HG03108 (cell line): ENCODE measurements around the gene TIMP1.
A peak's percentile ranks its signal among the peaks of the same experiment; 100 is the strongest.
"Not testable (repeated sequence)": the region's sequence is repeated elsewhere in the genome, so short reads cannot be mapped to it uniquely, and the experiment has no call there.

Experiments used
- ATAC-seq: cut with Tn5 transposase; IDR thresholded peaks from one replicate; pipeline ENCODE4 v1.9.1; 2021; ENCODE audit warnings: moderate library complexity; ENCODE audit not compliant: unreplicated experiment

Gene TIMP1

DNA sequence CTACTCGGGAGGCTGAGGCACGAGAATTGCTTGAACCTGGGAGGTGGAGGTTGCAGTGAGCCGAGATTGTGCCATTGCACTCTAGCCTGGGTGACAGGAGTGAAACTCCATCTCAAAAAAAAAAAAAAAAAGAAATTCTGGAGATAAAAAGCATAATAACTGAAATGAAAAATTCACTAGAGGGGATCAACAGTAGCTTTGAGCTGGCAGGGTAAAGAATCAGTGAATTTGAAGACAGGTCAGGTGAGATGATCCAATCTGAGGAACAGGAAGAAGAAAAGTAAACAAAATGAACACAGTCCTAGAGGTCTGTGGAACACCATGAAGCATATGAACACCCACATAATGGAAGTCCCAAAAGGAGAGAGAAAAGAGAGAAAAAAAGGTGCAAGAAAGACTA lies 15.0 kb downstream of the TIMP1 start:
- no peak for ATAC-seq

DNA sequence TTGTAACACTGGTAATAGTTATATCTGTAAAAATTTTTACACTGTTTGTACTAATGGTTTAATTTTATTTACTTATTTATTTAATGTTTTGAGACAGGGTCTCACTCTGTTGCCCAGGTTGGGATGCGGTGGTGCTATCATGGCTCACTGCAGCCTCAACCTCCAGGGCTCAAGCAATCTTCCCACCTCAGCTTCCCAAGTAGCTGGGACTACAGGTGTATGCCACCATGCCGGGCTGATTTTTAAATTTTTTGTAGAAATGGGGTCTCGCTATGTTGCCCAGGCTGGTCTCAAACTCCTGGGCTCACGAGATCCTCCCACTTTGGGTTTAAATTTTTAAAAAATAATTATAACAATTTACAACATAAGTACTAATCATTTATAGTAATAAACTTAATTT lies 20.9 kb downstream of the TIMP1 start:
- not testable (repeated sequence) for ATAC-seq

DNA sequence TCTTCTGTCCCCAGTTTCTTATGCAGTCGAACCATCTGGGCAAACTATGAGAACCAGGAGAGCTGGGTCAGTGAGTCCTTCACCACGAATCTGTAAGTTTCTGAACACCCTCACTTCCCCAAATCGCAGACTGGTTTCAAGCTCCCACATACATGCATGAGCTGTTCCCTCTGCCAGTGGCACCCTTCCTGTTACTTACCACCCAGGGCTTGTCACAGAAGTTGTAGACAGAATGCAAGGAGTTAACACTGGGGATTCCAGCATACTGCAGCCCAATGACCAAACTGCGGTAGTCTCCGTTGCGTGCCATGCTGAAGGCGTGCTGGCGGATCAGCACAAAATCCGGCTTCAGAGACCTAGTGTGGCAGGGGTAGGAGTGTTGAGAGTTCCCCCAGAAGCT lies 22.8 kb downstream of the TIMP1 start:
- ATAC-seq, result no peak

DNA sequence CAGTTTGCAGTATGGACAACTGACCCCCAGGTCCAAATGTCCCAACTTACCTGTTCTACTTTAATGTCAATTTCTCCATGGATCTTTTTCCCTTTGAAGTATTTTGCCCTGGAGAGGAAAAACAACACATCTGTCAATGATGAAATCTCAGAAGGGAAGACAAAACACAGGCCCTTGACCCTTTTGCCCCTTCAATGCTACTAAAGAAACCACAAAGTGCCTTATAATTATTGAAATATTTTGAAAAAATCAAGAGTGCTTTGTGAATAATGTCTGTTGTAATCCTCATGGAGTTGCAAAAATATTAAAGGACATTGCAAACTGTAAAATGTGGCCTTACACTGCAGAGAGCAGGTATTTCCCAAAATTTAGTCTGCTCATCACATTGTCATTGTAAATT lies 24.9 kb downstream of the TIMP1 start:
- no peak for ATAC-seq

DNA sequence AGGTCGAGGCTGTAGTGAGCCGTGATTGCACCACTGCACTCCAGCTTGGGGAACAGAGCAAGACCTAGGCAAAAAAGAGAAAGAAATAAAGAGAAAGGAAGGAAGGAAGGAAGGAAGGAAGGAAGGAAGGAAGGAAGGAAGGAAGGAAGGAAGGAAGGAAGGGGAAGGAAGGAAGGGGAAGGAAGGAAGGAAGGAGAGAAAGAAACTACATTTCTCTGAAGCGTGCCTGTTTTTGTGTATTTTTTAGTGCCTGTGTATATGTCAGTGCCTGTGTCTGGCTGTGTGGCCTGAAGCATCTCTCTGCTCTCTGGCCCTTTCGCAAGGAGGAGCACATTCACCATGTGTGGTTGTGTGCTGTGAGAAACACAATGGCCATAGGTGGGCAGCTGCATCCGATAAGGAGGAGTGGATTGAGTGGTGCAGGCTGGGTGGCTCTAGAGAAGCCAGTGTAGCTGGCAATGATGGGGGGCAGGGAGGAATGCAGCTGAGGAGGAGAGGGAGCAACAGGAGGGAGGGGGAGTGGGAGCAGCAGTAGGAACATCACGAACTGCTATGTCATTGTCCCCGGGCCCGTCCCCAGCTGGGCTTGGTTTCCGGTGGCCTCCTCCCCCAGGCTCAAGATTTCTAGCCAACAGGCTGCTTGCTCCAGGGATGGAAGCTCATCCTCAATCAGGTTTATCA lies 26.0 kb downstream of the TIMP1 start:
- no peak for ATAC-seq

DNA sequence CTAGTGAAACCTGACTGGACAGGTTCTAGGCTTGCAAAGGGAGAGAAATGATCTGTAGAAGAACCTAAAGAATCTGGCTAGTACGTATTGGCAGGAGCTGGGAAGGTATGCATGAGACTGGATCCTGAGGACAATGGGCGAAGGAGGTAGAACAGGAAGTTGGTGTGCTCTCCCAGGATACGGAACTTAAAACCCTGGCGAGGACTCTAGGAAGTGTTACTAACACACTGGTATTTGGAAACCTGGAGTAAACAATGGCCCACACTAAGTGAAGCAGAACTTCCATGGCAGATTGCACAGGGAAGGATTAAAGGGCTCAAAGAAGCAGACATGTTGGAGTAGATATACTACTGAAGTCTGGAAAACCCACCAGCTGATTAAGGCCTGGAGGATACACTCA lies 28.3 kb downstream of the TIMP1 start:
- no peak for ATAC-seq

DNA sequence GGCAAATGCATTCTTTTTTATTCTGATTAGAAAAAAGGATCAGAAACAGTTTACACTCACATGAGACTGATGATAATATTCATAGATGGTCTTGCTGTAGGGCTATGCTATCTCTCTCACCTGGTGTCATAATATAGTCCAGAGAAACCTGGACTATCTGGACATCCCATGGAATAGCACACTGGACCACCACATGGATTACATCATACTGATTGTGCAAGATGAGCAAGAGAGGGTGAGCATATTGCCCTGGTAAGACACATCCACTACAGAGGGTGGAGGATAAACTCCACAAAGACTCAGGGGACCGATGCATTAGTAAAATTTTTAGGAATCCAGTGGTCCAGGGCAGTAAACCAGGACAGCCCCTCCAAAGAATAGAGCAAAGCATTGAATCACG lies 29.3 kb downstream of the TIMP1 start:
- ATAC-seq, result no peak

DNA sequence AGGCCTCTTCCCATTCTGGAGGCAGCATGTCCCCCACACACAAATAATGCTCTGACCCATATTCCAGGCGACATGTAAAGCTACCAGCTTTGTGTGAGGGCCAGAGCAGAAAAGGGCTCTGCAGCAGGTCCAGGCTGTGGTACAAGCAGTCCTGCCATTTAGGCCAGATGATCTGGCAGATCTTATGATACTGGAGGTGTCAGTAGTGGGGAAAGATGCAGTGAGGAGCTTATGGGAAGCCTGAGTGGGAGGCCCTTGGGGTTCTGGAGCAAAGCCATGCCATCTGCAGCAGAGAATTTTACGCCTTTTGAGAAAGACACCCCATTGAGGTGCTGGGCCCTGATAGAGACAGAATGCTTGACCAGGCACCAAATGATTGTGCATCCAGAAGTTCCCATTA lies 29.7 kb downstream of the TIMP1 start:
- ATAC-seq, result no peak

DNA sequence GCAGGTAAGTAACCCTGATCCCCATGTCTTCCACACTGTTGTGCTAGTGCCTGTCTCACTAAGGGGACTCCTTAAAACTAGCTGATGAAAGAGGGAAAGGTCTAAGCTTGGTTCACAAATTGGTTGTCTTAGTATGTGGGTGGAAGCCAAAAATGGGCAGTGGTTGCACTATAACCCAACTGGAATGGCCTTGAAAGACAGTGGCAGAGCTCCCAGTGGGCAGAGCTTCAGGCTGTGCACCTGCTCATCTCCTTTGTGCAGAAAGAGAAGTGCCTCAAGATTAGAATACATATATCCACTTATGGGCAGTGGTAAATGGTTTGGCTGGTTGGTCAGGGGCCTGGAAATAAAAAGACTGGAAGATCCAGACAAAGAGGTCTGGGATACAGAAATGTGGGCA lies 30.2 kb downstream of the TIMP1 start:
- ATAC-seq, result no peak

DNA sequence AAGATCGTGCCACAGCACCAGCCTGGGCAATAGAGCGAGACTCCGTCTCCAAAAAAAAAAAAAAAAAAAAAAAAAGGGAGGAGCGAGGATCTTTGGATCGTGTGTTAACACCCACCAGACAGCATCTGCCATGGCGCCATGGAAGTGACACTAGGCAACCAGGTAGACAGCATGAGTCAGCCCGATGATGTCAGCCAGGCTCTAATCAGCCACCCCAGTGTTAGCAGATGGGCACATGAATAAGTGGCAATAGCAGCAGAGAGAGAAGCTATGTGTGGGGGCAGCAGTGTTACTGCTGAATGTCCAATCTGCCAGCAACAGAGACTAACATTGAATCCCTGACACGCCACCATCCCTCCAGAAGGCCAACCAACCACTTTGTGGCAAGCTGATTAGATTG lies 30.8 kb downstream of the TIMP1 start:
- ATAC-seq, result no peak

DNA sequence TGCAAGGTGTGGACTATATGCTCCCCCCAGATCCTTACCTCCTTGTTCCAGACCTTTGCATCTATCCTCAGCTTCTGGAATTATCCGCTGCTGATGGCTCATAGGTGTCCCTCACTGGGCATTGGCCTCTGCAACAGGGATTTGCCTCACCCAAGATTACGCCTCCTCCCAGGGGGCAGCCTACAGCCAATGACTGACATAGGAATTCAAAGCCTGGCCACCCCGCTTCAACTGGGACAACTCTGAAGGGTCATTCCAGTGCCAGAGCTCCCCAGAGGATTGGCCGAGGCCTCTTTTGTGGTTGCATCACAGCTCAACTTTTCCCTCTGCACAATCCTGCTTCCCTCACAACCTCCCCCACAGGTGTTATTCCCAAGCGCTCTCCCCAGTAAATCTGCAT lies 32.4 kb downstream of the TIMP1 start:
- no peak for ATAC-seq

DNA sequence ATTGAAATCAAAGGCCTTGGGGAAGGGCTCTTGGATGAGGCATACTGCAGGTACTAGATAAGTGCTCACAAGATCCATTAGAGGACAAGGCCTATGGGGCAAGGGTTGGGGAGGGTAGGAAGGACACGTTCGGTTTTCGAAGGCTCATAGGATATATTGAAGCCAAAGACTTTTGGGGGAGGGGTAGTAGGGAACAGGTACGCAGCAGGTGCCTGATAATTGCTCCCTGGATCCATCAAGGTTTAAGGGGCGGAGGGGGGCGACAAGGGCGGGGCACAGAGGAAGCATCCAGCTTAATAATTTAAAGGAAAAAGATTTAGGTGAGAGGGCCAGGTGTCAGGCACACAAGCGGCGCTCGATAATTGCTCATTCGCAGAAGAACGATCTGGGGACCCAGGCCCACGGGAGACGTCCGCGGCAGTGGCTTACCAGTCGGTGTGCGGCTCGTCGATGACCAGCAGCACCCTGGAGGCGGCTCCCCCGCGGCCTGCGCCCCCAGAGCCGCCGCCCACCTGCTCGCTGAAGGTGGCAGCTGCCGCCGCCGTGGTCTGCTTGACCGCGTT lies 36.8 kb downstream of the TIMP1 start:
- no peak for ATAC-seq

DNA sequence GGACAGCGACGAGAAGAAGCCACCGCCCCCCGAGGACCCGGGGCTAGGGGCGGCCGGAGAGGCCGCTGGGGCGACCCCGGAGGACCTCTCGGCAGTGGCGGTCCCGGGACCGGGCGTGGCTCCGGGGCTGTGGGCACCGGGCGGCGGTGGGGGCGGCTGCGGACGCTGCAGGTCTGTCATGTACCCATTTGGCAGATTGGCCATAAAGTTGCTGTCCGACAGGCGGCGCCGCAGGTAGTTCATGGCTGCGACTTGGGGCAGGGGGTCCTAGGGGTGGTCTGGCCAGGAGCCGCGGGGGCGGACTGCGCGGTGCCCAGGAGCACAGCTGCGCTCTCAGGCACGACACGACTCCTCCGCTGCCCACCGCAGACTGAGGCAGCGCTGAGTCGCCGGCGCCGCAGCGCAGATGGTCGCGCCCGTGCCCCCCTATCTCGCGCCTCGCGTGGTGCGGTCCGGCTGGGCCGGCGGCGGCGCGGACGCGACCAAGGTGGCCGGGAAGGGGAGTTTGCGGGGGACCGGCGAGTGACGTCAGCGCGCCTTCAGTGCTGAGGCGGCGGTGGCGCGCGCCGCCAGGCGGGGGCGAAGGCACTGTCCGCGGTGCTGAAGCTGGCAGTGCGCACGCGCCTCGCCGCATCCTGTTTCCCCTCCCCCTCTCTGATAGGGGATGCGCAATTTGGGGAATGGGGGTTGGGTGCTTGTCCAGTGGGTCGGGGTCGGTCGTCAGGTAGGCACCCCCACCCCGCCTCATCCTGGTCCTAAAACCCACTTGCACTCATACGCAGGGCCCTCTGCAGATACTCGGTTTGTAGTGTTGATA lies 37.5 kb downstream of the TIMP1 start, which contains the start of gene SYN1:
Gene SYN1 (minus strand): TSS at position 372 of the 817 bp plus-strand sequence. CDS start 129 bp downstream, at position 243.
- ATAC-seq, result peak; percentile 60

DNA sequence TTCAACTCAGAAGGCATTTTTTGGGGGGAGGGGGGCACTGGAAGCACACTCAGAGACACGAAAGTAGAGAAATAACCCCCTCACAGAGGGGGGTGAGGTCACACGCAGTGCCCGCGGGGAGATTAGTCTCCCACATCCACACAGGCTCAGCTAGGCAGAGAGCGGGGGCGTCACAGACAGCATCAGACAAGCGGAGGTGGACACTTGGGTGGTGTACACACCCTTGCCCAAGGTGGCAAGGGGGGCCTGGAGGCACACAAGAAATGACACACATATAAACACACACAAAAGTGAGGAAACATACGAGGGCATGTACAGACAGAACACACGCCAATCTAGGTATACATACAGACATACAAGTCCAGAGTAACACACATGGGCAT lies 38.1 kb downstream of the TIMP1 start:
- ATAC-seq, result no peak

DNA sequence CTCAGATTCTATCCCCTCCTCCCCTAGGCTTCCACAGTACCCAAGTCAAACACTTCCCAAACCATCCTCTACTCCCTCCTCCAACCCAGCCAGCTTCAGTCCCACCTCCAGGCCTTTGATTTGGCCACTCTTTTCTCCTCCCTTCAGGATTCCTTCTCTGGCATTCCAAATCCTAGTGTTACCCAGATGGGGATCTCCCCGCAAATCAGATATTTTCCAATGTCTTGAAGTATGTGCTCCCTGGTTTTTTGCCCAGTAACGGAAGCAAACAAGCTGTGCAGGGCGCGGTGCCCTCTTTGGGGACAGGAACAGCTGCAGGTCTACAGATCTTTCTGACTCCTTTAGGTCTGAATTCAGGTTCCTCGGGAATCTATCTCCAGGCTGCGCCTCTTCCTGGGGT lies 39.6 kb downstream of the TIMP1 start:
- ATAC-seq, result no peak

DNA sequence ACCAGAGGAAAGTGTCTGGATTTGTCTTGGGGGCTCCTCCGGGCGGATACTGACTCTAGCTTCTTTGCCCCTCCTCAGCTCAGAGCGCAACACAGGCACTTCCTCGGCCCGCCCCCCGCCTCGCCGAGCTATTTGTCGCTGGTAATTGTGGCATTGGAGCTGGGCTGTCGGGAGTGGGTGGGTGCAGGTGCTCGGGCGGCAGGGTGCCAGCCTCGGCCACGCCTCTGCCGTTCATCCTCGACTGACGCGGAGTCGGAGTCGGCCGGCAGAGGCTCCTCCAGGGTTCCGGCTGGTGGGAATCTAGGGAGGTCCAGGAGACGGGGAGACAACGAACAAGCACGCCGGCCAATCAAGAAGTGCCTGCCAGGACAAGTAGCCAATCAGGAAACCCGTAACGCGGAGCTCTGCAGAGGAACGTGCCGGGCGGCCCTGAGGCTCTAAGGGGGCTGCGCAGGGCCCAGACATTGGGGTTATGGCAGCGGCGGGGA lies 41.3 kb downstream of the TIMP1 start:
- ATAC-seq, result no peak

DNA sequence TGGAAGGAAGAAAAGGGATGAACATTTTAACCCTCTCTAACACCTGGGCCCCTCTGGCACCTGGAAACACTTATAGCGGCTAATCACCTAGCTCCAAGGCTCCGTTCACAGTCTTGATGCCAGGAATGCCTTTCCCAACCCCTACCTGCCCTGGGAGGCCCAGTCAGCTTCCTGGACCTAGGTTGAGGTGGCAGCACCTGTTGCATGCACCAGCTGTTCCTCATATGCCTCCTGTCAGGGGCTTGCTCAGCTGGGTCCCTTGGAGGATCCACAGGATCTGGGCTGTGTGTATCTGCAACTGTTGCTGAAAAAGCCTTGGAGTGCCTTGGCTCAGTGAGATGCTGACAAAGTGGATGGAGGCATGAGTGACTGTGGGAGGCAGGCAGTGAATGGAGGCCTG lies 43.1 kb downstream of the TIMP1 start:
- no peak for ATAC-seq

DNA sequence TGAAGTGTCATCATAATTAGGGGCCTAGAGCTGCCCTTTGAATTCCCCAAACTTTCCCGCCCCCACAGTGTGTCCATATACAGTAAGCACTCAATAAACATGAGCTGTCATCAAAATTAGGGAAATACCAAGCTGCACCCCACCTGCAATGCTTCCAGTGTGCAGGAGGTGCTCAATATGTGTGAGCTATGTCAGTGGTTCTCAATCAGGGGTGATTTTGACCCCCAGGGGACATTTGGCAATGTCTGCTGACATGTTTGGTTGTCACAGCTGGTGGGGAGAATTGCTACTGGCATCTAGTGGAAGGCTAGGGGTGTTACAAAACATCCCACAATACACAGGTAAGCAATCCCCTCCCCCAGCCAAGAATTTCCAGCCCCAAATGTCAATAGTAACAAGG lies 46.7 kb downstream of the TIMP1 start:
- ATAC-seq, result no peak

DNA sequence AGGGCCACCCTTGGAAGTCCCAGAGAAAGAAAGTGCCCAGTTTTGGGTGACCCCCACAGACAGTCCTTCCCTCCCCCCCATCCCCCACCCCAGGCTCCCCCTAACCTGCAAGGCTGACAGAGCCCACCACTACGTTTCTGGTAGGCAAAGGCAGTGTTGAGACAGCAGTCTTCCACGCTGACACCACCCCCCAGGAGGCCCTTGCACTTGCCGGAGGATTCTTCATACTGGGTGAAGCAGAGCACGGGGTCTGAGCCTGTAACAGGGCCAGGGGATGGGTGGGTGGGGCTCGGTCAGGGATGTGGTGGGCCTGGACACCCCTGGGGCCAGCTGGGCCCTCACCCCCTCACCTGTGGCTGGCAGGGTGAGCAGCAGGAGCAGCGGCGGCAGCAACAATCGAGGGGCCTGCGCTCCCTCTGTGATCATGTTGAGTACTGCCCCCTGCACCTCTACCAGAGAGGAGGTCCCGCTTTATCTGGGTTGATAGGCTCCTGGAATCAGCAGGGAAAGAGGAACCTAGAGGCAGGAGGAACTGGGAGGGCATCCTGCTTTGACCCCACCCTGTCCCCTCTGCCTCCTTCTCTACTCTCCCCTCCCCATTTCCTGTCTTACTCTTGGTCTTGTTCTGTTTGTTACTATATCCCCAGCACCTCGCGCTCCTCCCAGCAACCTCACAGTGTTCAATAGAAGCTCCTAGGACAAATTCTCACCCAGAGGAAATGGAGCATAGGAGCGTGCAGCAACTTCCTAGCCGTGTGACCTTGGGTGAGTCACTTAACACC lies 47.4 kb downstream of the TIMP1 start, which contains the start of gene CFP:
Gene CFP (minus strand): TSS at position 512 of the 782 bp plus-strand sequence. CDS start 86 bp downstream, at position 426.
- ATAC-seq, result no peak

DNA sequence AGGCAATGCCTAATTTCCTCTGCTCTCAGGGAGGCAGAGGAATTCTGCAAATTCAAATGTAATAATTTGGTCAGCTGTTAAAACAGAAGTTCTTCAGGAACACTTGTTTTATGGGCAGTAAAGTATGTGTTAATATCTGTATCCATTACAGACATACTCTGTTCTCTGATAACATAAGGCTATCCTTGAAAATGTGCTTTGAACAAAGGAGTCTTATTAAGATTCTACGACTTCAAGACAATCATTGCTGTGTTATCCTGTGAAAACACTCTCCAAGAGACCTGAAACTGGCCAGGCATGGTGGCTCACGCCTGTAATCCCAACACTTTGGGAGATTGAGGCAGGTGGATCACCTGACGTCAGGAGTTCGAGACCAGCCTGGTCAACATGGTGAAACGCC lies 49.4 kb downstream of the TIMP1 start:
- ATAC-seq, result no peak

DNA sequence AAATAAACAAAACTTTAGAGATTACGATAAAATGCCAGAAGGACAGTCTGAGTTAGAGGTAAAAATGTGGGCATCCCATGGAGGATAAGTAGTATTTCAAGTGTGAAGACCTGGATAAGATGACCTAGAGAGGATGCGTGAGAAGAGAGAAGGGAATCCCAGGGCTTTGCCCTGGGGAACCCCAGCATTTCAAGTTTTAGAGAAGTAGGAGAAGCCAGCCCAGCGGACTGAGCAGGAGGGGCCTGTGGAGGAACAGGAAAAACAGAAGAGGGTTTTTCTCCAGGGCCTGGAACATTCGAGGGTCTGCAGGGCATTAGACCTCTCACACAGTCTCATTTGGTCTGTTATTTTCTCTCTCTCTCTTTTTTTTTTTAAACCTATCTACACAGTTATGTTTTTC lies 50.4 kb downstream of the TIMP1 start:
- no peak for ATAC-seq
